DOHH2 (cell line): ENCODE data around the gene ATF6B.
A peak's percentile ranks its signal among the peaks of the same experiment; 100 is the strongest.

ENCODE experiments used
- H3F3A ChIP-seq: fragments of 200-600 bp; sonication (generic), shearing (Covaris generic); 2 replicates; pipeline ENCODE4 v1.6.0; 2016; ENCODE audit warnings: antibody characterized with exemption, mild to moderate bottlenecking; ENCODE audit not compliant: control insufficient read depth, insufficient read depth
- H3K27ac ChIP-seq: fragments of 200-600 bp; sonication (generic); 2 replicates; pipeline ENCODE4 v1.5.1; 2014; ENCODE audit warnings: low read depth, mild to moderate bottlenecking, low read length, moderate library complexity
- H3K27me3 ChIP-seq: fragments of 200-600 bp; sonication (generic); 2 replicates; pipeline ENCODE4 v1.6.1; 2014; ENCODE audit warnings: mild to moderate bottlenecking, low read length, mixed read lengths; ENCODE audit not compliant: control insufficient read depth
- H3K36me3 ChIP-seq: fragments of 200-600 bp; sonication (generic); 2 replicates; pipeline ENCODE4 v1.6.1; 2014; ENCODE audit warnings: mild to moderate bottlenecking, low read length, moderate library complexity, mixed read lengths; ENCODE audit not compliant: control insufficient read depth
- H3K4me1 ChIP-seq: fragments of 200-600 bp; sonication (generic); 2 replicates; pipeline ENCODE4 v1.6.1; 2014; ENCODE audit warnings: mild to moderate bottlenecking, low read length, mixed read lengths; ENCODE audit not compliant: control insufficient read depth
- H3K4me2 ChIP-seq: fragments of 200-600 bp; sonication (generic); 2 replicates; pipeline ENCODE4 v1.6.0; 2014; ENCODE audit warnings: mild to moderate bottlenecking, low read length, moderate library complexity
- H3K4me3 ChIP-seq: fragments of 200-600 bp; sonication (generic); 2 replicates; pipeline ENCODE4 v1.5.1; 2014; ENCODE audit warnings: mild to moderate bottlenecking, low read length, mixed read lengths
- H3K79me2 ChIP-seq: fragments of 200-600 bp; sonication (generic); 2 replicates; pipeline ENCODE4 v1.6.1; 2014; ENCODE audit warnings: mild to moderate bottlenecking, low read length, mixed read lengths; ENCODE audit not compliant: control insufficient read depth
- H3K9me2 ChIP-seq: fragments of 200-600 bp; sonication (generic); replicated peaks from 2 replicates; pipeline ENCODE4 v1.6.1; 2014; ENCODE audit warnings: mild to moderate bottlenecking, low read length, mixed read lengths; ENCODE audit not compliant: control insufficient read depth
- H3K9me3 ChIP-seq: fragments of 200-600 bp; sonication (generic); 2 replicates; pipeline ENCODE4 v1.6.1; 2014; ENCODE audit warnings: antibody characterized with exemption, low read length, mixed read lengths; ENCODE audit not compliant: control insufficient read depth, insufficient read depth
- H4K20me1 ChIP-seq: fragments of 200-600 bp; sonication (generic); 2 replicates; pipeline ENCODE4 v1.6.0; 2014; ENCODE audit warnings: low read depth, mild to moderate bottlenecking, antibody characterized with exemption, low read length, moderate library complexity; ENCODE audit not compliant: control insufficient read depth, insufficient read depth
- CTCF ChIP-seq: fragments of 200-600 bp; sonication (generic); IDR thresholded peaks from one replicate; pipeline ENCODE4 v1.5.1; 2014; ENCODE audit warnings: antibody characterized with exemption, mild to moderate bottlenecking, low read depth, low read length; ENCODE audit not compliant: poor library complexity, severe bottlenecking
- EZH2phosphoT487 ChIP-seq: fragments of 200-600 bp; sonication (generic); IDR thresholded peaks from 2 replicates; pipeline ENCODE4 v1.6.1; 2017; ENCODE audit warnings: borderline replicate concordance, mild to moderate bottlenecking, antibody characterized with exemption, low read length, moderate library complexity, mixed read lengths

The ATF6B gene

GRCh38 chr6:32132110-32132509 lies 4.1 kb upstream of the ATF6B start:
- no peak overlapping the region for H3K4me3 ChIP-seq
- H3K27ac ChIP-seq: no peak overlapping the region
- 0 out of 2 replicates have a peak, but pooled peaks cover 3% of the 10 kb centered on the region for H3F3A ChIP-seq
- peaks cover 25% of the 10 kb centered on the region for H3K79me2 ChIP-seq
- no peak overlapping the region for H3K4me2 ChIP-seq
- no peak for TF ChIP-seq CTCF
- no peak for TF ChIP-seq EZH2phosphoT487
- peaks cover 8% of the 10 kb centered on the region; the same call in 1 of the 2 replicates for H3K27me3 ChIP-seq
- H3K4me1 ChIP-seq: peaks cover 19% of the 10 kb centered on the region
- H3K9me3 ChIP-seq: no peaks in the 10 kb centered on the region
- no peaks in the 10 kb centered on the region for H3K9me2 ChIP-seq
- H4K20me1 ChIP-seq: no peaks in the 10 kb centered on the region
- H3K36me3 ChIP-seq: peaks cover 12% of the 10 kb centered on the region

DNA sequence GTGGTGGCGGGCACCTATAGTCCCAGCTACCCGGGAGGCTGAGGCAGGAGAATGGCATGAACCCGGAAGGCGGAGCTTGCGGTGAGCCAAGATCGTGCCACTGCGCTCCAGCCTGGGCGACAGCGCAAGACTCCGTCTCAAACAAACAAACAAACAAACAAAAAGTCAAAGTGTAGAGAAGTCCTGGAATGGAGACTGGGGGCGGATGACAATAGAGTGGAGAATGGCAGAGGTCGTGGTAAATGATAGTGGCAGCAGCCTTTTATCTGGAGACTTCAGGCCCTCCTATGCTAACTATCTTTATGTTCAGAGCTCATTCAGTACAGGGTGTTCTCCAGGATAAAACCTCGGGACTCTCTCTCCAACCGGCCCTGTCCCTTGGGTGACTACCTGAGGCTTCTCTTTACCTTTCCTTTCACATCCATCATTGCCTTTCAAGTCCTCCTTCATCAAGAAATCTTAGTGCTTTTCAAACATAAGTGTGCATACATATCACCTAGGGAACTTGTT lies 3.4 kb upstream of the ATF6B start:
- Histone ChIP-seq H3K9me2 (no peaks in the 10 kb centered on the region), H3F3A (0 out of 2 replicates have a peak, but pooled peaks cover 3% of the 10 kb centered on the region), H3K4me3 (no peak overlapping the region), H4K20me1 (0 out of 2 replicates have a peak, but pooled peaks cover 3% of the 10 kb centered on the region), H3K4me1 (peaks cover 25% of the 10 kb centered on the region), H3K27ac (no peak overlapping the region), H3K36me3 (peaks cover 18% of the 10 kb centered on the region), H3K4me2 (no peak overlapping the region), H3K9me3 (no peaks in the 10 kb centered on the region), H3K79me2 (peaks cover 31% of the 10 kb centered on the region), H3K27me3 (peaks cover 8% of the 10 kb centered on the region; the same call in 1 of the 2 replicates)
- TF ChIP-seq CTCF (no peak), EZH2phosphoT487 (no peak)

GRCh38 chr6:32129297-32130088 lies 1.4 kb upstream of the ATF6B start:
- Histone ChIP-seq H3K9me2 (no peaks in the 10 kb centered on the region), H3K27ac (peak overlapping the region; percentile 40), H3F3A (0 out of 2 replicates have a peak, but pooled peaks cover 3% of the 10 kb centered on the region), H3K4me1 (peaks cover 27% of the 10 kb centered on the region), H4K20me1 (0 out of 2 replicates have a peak, but pooled peaks cover 3% of the 10 kb centered on the region), H3K79me2 (peaks cover 40% of the 10 kb centered on the region), H3K9me3 (no peaks in the 10 kb centered on the region), H3K36me3 (peaks cover 34% of the 10 kb centered on the region), H3K27me3 (0 out of 2 replicates have a peak, but pooled peaks cover 4% of the 10 kb centered on the region), H3K4me3 (peak overlapping the region; percentile 93), H3K4me2 (peak overlapping the region; percentile 86)
- no peak for TF ChIP-seq CTCF
- no peak for TF ChIP-seq EZH2phosphoT487
